HUES48 (cell line): ENCODE data around the gene CPO.

Source experiments
- H3K27ac ChIP-seq: one replicate; pipeline ENCODE4 v1.7.0; 2013; ENCODE audit warnings: low read depth, low read length, inconsistent platforms
- H3K27me3 ChIP-seq: 2 replicates; pipeline ENCODE4 v1.6.1; 2013; ENCODE audit warnings: mild to moderate bottlenecking, low read length; ENCODE audit not compliant: control insufficient read depth, insufficient read depth
- H3K36me3 ChIP-seq: 2 replicates; pipeline ENCODE4 v1.6.1; 2013; ENCODE audit warnings: low read length; ENCODE audit not compliant: control insufficient read depth, insufficient read depth
- H3K4me1 ChIP-seq: 2 replicates; pipeline ENCODE4 v1.6.1; 2013; ENCODE audit warnings: mild to moderate bottlenecking, low read length; ENCODE audit not compliant: control insufficient read depth, insufficient read depth
- H3K4me3 ChIP-seq: 2 replicates; pipeline ENCODE4 v1.5.1; 2013; ENCODE audit warnings: mild to moderate bottlenecking, low read depth, low read length
- H3K9ac ChIP-seq: 2 replicates; pipeline ENCODE4 v1.6.1; 2013; ENCODE audit warnings: mild to moderate bottlenecking, low read depth, low read length, moderate library complexity
- H3K9me3 ChIP-seq: 2 replicates; pipeline ENCODE4 v1.6.1; 2013; ENCODE audit warnings: low read length; ENCODE audit not compliant: control insufficient read depth, insufficient read depth

Gene CPO, protein sequence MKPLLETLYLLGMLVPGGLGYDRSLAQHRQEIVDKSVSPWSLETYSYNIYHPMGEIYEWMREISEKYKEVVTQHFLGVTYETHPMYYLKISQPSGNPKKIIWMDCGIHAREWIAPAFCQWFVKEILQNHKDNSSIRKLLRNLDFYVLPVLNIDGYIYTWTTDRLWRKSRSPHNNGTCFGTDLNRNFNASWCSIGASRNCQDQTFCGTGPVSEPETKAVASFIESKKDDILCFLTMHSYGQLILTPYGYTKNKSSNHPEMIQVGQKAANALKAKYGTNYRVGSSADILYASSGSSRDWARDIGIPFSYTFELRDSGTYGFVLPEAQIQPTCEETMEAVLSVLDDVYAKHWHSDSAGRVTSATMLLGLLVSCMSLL

DNA sequence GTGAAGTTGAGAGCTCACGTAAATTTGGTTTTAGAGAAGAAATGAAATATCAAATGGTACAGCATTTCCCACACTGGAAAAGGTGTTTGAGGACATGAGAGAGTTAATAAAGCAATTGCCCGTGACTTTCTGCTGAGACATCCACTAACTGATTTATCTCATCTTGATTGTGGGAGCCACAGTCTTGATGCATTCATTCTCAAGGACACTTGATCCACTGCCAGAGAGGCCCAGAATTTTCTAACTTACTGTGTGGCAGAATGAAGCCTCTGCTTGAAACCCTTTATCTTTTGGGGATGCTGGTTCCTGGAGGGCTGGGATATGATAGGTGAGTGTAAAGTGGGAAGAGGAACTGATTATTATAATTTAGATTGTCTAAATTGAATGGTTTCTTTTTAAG, at the start of gene CPO:
CPO (plus strand) TSS at position 179 of the 400 bp plus-strand sequence; CDS start at position 261, 82 bp downstream.
- no peaks in the 10 kb centered on the region for H3K9me3 ChIP-seq
- H3K4me3 ChIP-seq = no peak within 1 kb of the TSS
- no peaks in the 10 kb centered on the region for H3K27me3 ChIP-seq
- H3K9ac ChIP-seq = no peak within 1 kb of the TSS
- no peaks in the 10 kb centered on the region for H3K36me3 ChIP-seq
- no peak within 1 kb of the TSS for H3K27ac ChIP-seq
- H3K4me1 ChIP-seq = peaks cover 9% of the 10 kb centered on the region

DNA sequence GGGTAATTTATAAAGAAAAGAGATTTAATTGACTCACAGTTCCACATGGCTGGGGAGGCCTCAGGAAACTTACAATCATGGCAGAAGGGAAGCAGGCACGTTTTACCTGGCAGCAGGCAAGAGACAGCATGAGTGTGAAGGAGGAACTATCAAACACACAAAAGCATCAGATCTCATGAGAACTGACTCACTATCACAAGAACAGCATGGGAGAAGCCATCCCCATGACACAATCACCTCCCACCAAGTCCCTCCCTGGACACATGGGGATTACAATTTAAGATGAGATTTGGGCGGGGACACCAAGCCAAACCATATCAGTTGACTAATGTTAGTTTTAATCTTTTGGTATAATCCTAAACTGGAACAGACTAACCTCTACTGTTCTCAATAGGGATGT, 49.1 kb upstream of the CPO start:
- no peaks in the 10 kb centered on the region for H3K36me3 ChIP-seq
- H3K27me3 ChIP-seq = no peaks in the 10 kb centered on the region
- no peak overlapping the region for H3K27ac ChIP-seq
- H3K9ac ChIP-seq = no peak overlapping the region
- no peak overlapping the region for H3K4me3 ChIP-seq
- H3K9me3 ChIP-seq = no peaks in the 10 kb centered on the region
- peaks cover 8% of the 10 kb centered on the region; the same call in 1 of the 2 replicates for H3K4me1 ChIP-seq

DNA sequence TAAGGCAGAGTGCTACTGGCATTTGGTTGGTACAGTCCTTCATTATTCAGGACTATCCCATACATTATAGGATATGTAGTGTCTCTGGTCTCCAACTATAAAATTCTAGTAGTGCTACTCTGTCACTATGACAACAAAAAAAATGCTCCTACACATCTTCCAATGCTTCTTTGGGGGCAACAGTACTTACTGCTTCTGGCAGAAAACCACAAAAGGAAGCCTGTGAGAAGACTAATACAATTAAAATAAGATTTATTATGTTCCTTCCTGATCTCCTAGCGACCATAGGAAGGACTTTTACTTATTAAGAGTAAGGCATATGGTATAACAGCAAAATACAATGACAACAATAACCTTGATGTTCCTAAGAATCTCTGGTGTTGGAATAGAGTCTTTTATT, 48.4 kb upstream of the CPO start:
- Histone ChIP-seq H3K9ac (no peak overlapping the region), H3K4me1 (peaks cover 8% of the 10 kb centered on the region; the same call in 1 of the 2 replicates), H3K27ac (no peak overlapping the region), H3K27me3 (no peaks in the 10 kb centered on the region), H3K4me3 (no peak overlapping the region), H3K9me3 (no peaks in the 10 kb centered on the region), H3K36me3 (no peaks in the 10 kb centered on the region)

DNA sequence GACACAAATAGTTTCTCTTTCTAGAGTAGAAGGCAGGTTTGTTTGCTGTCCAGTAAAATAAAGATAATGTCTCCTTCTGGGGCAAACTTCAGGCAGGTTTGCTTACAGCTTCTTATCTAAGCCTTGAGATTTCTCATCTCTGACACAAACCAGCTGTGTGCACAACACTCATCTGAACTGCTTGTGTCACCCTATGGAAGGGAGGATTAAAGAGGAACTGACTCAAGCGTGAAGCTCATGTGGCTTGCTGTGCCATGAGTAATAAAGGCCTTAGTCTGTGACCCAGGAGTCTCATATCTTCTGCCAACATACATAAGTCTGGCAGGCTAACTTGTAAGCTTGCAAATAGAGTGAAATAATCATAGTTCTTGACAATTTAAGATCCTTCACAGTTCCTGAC, 24.2 kb upstream of the CPO start:
- Histone ChIP-seq H3K9ac (no peak overlapping the region), H3K9me3 (no peaks in the 10 kb centered on the region), H3K4me1 (peaks cover 10% of the 10 kb centered on the region), H3K27ac (no peak overlapping the region), H3K27me3 (no peaks in the 10 kb centered on the region), H3K4me3 (no peak overlapping the region), H3K36me3 (no peaks in the 10 kb centered on the region)

- H3K36me3 ChIP-seq = no peaks in the 10 kb centered on the region
- no peak overlapping the region for H3K4me3 ChIP-seq
- no peaks in the 10 kb centered on the region for H3K9me3 ChIP-seq
- peaks cover 10% of the 10 kb centered on the region for H3K4me1 ChIP-seq
- no peak overlapping the region for H3K27ac ChIP-seq
- H3K27me3 ChIP-seq = no peaks in the 10 kb centered on the region
- no peak overlapping the region for H3K9ac ChIP-seq
Measured at GRCh38 chr2:206918263-206918662, 21.1 kb upstream of the CPO start.

- Histone ChIP-seq H3K9ac (no peak overlapping the region), H3K4me3 (no peak overlapping the region), H3K9me3 (no peaks in the 10 kb centered on the region), H3K36me3 (no peaks in the 10 kb centered on the region), H3K27me3 (no peaks in the 10 kb centered on the region), H3K4me1 (peaks cover 10% of the 10 kb centered on the region), H3K27ac (no peak overlapping the region)
Measured at GRCh38 chr2:206920310-206920709, 19.0 kb upstream of the CPO start.

GRCh38 chr2:206920951-206921350, 18.4 kb upstream of the CPO start:
- H3K4me1 ChIP-seq = peaks cover 10% of the 10 kb centered on the region
- no peak overlapping the region for H3K9ac ChIP-seq
- H3K27me3 ChIP-seq = no peaks in the 10 kb centered on the region
- no peak overlapping the region for H3K4me3 ChIP-seq
- no peak overlapping the region for H3K27ac ChIP-seq
- H3K36me3 ChIP-seq = no peaks in the 10 kb centered on the region
- H3K9me3 ChIP-seq = no peaks in the 10 kb centered on the region

DNA sequence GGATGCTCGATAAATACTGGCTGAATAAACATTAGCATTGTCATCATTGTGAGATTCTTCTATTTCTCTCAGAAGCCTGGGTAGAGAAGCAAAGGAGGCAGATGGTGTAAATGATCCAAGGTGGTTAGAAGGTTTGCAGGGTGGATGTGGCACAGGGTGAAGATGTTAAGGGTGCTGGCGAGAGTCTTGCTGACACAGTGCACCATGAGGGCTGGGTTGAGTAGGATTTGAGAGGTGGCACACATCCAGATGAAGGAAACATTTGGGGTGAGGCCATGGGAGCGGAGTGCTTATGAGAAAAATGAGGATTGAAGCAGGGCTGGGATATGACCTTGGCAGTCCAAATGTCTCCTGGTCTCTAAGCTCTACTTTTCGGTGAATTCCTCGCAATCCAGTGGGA, 17.8 kb upstream of the CPO start:
- no peaks in the 10 kb centered on the region for H3K9me3 ChIP-seq
- no peaks in the 10 kb centered on the region for H3K27me3 ChIP-seq
- peaks cover 10% of the 10 kb centered on the region for H3K4me1 ChIP-seq
- no peaks in the 10 kb centered on the region for H3K36me3 ChIP-seq
- no peak overlapping the region for H3K9ac ChIP-seq
- H3K27ac ChIP-seq = no peak overlapping the region
- H3K4me3 ChIP-seq = no peak overlapping the region

DNA sequence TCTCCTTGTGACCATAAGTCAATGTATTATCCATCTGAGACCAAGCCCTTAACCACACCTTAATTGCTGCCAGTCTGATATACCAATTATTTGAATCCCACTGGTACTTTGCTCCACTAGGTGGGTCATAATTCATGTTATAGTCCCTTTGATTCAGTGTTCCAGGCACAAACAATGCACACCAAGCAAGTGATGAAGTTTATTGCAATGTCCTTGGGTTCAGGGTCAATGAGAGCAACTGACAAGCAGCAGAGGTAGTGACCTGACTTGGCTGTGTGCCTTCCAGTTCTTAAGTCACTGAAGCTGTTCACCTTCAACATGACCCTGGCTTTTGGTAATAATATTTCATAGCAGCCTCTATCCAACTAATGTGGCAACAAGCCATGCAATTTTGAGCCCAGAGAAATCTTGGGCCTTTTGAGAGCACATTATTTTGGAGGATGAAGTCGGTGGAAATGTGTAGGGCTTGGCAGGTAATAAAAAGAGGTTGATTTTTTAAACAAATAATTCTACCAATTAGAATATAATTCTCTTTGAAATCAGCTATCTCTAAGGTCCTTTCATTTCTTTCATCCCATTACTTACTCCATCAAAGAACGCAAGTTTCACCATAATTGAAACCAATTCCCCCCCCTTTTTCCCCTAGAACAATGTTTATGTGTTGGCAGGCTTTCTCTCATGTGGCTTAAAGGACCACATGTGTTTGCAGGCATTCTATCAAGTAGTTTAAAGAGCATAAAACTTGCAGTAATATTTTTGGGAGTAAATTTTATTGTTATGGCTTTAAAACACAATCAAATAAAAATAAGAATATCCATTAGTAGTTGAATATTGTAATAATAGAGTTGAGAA, 3.1 kb upstream of the CPO start:
- Histone ChIP-seq H3K4me3 (no peak overlapping the region), H3K4me1 (no peaks in the 10 kb centered on the region), H3K36me3 (no peaks in the 10 kb centered on the region), H3K9me3 (no peaks in the 10 kb centered on the region), H3K27ac (no peak overlapping the region), H3K9ac (no peak overlapping the region), H3K27me3 (no peaks in the 10 kb centered on the region)

- Histone ChIP-seq H3K36me3 (no peaks in the 10 kb centered on the region), H3K27me3 (no peaks in the 10 kb centered on the region), H3K9me3 (no peaks in the 10 kb centered on the region), H3K9ac (no peak overlapping the region), H3K27ac (no peak overlapping the region), H3K4me1 (no peaks in the 10 kb centered on the region), H3K4me3 (no peak overlapping the region)
Measured at GRCh38 chr2:206936843-206937230, 2.5 kb upstream of the CPO start.

DNA sequence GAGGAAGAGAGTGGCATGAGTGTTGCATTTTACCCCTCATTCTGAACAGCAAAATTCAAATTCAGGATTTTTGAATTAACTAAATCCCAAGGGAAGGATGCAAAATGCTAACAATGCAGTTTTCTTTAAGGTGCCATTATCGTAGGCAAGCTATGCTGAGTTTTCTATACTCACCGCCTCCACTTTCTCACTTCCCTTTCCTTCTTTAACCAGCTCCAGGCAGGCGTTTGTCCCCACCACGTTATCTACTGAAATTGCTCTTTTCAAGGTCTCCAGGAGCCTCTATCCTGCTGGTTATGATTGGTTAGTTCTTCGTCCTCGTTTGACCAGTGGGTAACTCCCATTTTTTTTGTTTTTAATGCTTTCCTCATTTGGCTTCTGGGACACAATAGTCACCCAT, 1.8 kb upstream of the CPO start:
- H3K9ac ChIP-seq = no peak overlapping the region
- H3K4me1 ChIP-seq = peaks cover under 1% of the 10 kb centered on the region
- H3K27ac ChIP-seq = no peak overlapping the region
- H3K4me3 ChIP-seq = no peak overlapping the region
- H3K27me3 ChIP-seq = no peaks in the 10 kb centered on the region
- no peaks in the 10 kb centered on the region for H3K36me3 ChIP-seq
- H3K9me3 ChIP-seq = no peaks in the 10 kb centered on the region
